Posterior cingulate gyrus (tissue), 11 donors: Measurements from ENCODE around the gene KIRREL2.
"Not testable (repeated sequence)": the region's sequence is repeated elsewhere in the genome, so short reads cannot be mapped to it uniquely, and the experiment has no call there.

Experiments
- DNase-seq, 10 donors: peaks; one replicate each; pipeline versions ENCODE4 v3.0.0 to v3.0.0-alpha.2; 2020 to 2021; ENCODE audit warnings: mixed read lengths in 3 of 10
- intact Hi-C: fragments of 100-400 bp; cut with DNase I; formaldehyde crosslinking; loops from one replicate; pipeline ENCODE4 v1.15.1; 2023

KIRREL2 gene

DNA sequence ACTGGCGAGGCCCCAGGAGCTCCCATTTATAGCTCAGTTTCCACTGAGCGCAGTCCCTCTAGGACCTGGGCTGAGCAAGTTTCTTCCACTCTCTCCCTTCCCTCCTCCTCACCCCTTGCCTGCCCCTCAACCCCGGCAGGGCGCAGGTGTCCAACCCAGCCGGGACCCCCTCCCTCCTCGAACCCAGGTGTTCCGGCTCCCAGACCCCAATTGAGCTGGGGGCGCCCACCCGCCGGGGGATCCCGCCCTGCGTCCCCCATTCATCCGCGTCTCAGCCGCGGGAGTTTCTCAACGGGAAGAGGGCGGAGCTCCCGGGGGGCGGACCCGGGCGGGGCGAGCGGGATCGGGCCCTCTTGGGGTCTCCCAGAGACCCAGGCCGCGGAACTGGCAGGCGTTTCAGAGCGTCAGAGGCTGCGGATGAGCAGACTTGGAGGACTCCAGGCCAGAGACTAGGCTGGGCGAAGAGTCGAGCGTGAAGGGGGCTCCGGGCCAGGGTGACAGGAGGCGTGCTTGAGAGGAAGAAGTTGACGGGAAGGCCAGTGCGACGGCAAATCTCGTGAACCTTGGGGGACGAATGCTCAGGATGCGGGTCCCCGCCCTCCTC lies at the start of gene KIRREL2:
KIRREL2 (plus strand) TSS at position 366 of the 604 bp plus-strand sequence; CDS start at position 575, 209 bp downstream.
- intact Hi-C loops, result no loop called here
- peak in 1 of 10 donors; percentile 75 for DNase-seq

DNA sequence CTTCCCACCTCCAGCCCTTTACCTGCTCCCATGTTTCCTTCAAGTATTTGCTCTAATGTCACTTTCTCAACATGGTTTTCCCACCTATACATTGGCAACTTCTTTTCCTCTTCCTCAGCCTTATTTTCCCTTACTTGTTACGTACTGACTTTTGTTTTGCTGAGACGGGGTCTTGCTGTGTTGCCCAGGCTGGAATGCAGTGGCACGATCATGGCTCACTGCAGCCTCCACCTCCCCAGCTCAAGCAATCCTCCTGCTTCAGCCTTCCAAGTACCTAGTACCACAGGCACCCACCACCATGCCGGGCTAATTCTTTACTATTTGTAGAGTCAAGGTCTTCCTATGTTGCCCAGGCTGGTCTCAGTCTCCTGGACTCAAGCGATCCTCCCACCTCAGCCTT lies 49.1 kb upstream of the KIRREL2 start:
- no peak for DNase-seq
- intact Hi-C loops, result no loop called here

DNA sequence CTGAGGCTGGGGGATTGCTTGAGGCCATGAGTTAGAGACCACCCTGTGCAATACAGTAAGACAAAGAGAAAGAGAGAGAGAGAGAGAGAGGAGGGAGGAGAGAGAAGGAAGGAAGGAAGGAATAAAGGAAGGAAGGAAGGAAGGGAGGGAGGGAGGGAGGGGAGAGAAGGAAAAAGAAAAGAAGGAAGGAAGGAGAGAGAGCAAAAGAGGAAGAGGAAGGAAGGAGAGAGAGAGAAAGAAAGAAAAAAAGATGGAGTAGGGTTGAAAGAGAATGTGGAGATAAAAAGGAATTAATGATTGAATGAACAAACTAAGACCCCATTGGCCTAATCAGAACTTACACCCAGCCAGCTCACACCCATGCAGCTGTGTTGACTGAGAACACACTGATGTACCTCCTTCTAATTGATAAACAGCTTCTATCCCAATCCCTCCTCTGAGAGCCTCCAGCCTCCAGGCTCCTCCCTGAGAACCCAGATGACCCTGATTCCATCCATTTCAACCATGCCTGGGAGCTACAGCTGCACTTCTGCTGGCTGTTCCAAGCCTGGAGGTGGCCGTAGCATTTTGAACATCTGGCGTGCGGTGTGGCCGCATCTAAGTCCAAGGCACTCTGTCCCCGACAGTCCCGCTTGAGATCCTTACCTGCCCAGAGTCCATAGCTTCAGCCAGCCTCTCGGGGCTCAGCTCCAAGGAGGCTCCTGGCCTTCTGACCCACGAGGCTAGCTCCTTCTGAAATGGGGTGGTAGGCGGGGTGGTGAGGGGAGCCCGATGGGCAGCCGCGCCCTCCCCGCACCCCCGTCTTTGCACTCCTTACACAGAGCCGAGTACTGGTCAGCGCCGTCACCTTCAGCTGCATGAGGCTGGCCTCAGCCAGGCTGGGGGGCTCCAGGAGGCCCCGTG lies 45.1 kb upstream of the KIRREL2 start:
- DNase-seq, result no peak
- intact Hi-C loops, result no loop called here

DNA sequence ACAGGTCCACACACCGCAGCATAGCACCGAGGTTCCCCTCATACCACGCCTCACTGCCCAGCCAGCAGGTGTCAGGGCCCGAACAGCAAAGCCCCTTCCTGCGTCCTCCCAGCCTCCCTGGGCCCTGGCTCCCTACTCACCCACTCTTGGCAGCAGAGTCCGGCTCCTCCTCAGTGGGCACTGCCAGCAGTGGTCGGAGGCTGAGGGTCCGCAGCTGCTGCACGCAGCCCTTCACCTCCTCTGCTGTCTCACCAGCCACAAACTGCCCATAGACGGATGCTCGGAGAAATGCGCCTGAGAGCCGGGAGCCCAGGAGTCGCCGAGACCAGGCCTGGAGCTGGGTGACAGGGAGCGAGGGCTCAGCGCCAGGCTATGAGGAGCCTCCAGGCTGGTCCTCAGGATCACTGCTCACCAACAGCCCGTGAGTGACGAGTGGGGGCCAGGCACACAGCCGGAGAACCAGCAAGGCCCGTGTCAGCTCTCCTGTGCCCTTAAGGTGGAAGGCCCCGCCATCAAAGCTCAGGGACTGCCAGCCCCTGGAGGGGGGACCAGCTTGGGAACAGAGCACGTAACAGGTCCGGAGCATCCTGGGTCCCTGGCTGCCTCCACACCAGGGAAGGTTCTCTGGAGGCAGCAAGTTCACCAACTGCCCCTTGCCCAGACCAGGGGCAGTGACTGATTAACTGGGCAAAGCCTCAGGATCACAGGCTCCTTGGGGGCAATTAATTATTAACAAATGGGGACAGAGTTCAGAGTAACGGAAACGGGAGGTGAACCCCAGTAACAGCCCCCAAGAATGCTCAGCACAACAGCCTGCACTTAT lies 44.3 kb upstream of the KIRREL2 start, which contains the start of gene PRODH2:
PRODH2 (minus strand) TSS at position 626 of the 823 bp plus-strand sequence; CDS start at position 586, 40 bp downstream.
- DNase-seq, result no peak
- intact Hi-C loops, result no loop called here

DNA sequence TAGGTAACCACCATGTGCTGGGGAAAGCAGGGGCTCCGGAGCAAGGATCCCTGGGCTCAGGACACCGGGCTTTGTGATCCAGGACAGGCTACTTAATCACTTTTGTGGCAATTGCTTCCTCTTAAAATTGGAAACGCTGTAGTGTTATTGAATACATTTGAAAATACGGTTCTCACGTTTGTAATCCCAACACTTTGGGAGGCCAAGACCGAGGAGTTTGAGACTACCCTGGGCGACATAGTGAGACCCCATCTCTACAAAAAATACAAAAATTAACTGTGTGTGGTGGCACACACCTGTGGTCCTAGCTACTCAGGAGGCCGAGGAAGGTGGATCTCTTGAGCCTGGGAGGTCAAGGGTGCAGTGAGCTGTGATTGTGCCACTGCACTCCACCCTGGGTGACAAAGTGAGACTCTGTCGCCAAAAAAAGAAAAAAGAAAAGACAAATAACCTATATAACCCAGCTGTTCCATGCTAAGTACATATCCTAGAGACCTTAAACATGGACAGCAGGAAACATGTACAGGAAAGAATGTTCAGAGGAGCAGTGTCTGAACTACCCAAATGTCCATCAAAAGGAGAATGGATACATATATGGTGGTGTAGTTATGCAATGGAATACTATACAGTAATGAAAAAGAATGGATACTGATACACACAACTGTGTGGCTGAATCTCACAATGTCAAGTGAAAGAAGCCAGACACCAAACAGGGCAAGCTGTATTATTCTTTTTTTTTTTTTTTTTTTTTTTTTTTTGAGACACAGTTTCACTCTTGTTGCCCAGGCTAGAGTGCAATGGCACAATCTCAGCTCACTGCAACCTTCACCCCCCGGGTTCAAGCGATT lies 43.4 kb upstream of the KIRREL2 start:
- intact Hi-C loops, result no loop called here
- DNase-seq, result no peak

DNA sequence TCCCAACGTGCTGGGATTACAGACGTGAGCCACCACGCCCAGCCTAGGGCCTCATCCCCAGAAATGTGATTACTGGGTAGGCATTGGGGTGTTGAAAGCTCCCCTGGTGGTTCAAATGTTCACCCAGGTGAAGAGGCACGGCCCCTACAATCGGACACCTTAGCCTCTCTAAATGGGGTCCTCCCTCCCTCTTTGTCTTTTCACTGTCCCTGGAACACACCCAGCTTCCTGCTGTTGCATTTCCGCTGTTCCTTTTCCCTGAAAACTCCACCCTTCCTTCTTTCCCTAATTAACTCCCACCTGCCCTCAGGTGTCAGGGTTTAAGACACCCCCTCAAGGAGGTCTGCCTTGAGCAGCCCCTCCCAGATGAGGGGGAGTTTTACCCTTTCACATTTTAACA lies 40.4 kb upstream of the KIRREL2 start:
- DNase-seq, result no peak
- intact Hi-C loops, result no loop called here

DNA sequence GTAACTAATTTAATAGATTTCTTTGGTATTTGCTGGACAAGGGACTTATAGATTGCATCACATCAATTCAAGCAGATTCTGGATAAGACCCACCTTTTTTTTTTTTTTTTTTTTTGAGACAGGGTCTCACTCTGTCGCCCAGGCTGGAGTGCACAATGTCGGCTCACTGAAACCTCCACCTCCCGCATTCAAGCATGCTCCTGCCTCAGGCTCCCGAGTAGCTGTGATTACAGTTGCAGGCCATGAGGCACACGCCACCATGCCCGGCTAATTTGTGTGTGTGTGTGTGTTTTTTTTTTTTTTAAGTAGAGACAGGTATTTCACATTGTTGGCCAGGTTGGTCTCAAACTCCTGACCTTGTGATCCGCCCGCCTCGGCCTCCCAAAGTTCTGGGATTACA lies 39.9 kb upstream of the KIRREL2 start:
- intact Hi-C loops, result no loop called here
- DNase-seq, result no peak

DNA sequence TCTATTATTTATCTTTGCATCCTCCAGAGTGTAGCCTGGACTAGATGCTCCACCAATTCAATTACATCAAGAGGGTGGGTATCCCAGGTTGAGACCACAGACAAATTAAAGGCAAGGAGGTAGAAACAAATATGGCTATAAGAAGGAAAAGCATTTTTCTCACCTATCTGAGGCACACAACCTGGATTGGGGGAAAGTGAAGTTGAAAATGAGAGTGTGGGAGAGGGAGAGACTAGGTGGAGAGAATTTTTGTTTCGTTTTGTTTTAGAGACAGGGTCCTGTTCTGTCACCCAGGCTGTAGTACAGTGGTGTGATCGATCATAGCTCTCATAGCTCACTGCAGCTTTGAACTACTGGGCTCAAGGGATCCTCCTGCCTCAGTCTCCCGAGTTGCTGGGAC lies 38.3 kb upstream of the KIRREL2 start:
- DNase-seq, result no peak
- intact Hi-C loops, result no loop called here

DNA sequence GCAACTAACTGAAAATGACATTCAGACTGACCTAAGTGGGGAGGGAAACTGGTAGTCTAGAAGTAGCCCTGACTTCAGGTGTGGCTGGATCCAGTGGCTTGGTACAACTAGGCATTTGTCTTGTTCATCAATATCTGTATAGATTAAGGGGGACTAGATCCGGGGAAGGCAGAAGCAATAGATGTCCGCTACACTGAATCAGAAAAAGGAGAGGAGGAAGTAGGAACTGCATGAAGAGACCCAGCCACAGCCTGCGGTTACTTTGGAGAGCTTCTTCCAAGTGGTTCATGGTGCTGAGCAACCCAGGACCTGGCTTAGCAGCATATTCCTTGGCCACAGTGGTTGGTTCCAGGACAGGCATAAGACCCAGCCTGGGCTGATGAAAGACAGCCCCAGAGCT lies 34.1 kb upstream of the KIRREL2 start:
- DNase-seq, result peak in 1 of 10 donors; percentile 15

DNA sequence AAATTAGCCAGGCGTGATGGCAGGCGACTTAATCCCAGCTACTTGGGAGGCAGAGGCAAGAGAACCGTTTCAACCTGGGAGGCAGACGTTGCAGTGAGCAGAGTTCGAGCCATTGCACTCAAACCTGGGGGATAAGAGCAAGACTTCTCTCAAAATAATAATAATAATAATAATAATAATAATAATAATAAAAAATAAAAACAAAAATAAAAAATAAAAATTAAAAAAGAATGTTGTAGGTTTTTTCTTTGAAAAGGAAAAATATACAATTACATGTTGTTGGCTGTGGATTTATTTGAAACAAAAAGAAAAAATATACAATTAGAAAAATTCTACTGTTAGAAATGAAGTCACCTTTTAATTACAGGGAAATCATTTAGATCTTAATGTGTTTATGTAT lies 32.6 kb upstream of the KIRREL2 start:
- no peak for DNase-seq
- intact Hi-C loops, result no loop called here

More for the DNA sequence above, 34.1 kb upstream of the KIRREL2 start:
- intact Hi-C loops, result no loop called here

DNA sequence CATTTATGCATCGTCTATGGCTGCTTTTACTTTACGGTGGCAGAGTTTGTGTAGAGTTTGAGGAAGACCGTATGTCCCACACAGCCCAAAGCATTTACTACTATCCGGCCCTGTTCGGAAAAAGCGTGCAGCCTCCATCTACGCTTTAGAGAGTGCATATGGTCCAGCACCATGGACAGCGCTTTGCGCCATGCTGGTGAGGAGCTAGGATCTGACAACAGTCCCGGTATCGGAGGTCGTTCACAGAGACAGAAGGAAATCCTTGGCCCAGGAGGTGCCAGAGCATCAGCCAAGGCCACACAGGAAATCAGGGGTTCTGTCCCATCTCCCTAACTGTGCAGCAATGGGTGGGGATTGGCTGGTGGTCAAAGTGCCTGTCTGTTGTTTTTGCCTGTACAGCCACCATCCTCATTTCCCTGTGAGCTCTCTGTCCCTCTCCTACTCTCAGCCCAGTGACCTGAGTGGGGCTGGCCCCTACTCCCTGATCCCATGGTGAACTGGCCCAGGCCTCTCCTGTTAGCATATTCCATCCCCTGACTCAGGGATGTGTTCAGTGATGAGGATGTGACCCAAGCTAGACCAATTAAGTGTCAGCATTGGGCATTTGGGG lies 27.9 kb upstream of the KIRREL2 start:
- intact Hi-C loops, result no loop called here
- peak in 5 of 10 donors; percentile 25 to 81 (median 60) for DNase-seq

DNA sequence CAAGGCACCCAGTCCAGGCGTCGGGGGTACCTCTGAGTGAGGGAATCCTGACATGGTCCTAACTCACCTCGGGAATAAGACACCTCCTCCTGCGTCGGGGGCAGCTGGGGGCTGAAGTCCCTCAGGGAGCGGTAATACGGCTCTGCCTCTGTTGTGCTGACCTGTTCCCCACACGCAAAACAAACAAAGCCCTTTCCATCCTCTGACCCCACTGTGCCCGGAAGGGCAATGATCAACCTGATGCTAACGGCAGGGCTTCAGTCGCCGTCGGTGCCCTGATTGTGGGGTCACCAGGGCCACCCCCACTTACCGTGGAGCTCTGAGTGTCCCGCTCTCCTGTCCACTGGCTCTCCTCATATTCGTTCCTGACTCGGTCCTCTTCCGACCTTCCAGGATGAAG lies 25.7 kb upstream of the KIRREL2 start:
- intact Hi-C loops, result no loop called here
- peak in 1 of 10 donors; percentile 9 for DNase-seq

DNA sequence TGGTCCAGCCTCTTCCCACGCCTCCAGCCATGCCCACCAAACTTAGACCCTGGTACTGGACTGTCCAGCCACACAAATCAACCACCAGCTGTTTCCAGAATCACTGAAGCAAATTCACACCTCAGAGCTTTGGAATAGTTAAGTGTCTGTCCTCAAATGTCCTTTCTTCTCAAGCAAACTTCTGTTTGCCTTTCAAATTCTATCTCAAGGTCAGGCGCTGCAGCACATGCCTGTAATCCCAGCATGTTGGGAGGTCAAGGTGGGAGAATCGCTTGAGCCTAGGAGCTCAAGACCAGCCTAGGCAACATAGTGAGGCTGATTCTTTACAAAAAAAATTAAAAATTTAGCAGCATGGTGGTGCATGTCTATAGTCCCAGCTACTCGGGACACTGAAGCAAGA lies 24.7 kb upstream of the KIRREL2 start:
- no peak for DNase-seq
- intact Hi-C loops, result no loop called here

DNA sequence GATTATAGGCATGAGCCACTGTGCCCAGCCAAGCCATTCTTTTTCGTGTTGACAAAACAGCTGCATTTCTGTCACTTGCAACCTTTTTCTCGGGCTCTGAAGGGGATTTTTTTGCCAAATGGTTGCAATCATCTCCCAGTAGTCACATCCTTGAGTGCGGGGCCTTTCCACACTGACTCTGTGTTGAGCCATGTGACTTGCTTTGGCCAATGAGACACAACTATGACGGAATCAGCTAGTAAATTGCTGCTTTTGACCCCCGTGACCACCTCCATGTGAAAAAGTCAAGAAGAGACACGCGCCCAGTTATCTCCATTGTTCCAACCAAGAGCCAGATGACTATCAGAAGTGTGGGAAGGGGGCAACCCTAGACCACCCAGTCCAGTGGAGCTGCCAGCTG lies 22.7 kb upstream of the KIRREL2 start:
- intact Hi-C loops, result no loop called here
- DNase-seq, result peak in 3 of 10 donors; percentile 2 to 4 (median 3)

DNA sequence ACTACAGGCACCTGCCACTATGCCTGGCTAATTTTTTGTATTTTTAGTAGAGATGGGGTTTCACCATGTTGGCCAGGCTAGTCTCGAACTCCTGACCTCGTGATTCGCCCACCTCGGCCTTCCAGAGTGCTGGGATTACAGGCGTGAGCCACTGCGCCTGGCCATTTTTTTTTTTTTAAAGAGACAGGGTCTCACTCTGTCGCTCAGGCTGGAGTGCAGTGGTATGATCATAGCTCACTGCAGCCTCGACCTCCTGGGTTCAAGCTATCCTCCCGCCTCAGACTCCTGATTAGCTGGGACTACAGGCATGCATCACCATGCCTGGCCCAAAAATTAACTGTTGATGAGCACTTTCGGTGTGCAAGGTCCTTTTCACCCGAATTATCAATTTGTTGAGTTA lies 20.6 kb upstream of the KIRREL2 start:
- intact Hi-C loops, result not testable (repeated sequence)
- DNase-seq, result peak in 3 of 10 donors; percentile 3 to 25 (median 15)

DNA sequence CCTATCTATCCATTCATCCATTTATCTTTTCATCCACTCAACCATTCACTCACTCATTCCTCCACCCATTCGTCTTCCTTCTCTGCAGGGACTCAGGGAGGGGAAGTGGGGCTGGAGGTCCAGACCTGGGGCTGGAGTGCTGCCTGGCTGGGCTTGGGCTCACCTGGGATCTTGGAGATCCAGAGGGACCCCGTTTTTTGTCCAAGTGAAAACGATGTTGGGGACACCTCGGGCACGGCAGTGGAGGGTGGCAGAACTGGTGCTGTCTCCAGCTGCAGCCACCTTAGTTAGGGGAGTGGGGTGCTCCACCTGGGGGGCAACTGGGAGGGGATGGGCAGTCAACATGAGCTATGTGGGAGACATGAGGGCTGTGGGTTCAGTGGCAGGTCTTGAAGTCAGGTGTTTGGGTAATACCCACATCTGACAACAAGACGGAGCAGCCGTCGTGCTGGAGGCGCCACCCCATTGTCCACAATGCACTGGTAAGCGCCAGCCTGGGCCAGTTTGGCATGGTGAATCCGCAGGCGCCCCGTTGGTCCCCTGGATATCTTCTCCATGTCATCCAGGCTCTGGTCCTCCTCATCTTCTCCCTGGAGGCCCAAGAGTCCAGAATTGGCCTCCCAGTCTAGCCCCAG lies 14.6 kb upstream of the KIRREL2 start:
- DNase-seq, result peak in 3 of 10 donors; percentile 25 to 73 (median 61)
- intact Hi-C loops, result no loop called here

DNA sequence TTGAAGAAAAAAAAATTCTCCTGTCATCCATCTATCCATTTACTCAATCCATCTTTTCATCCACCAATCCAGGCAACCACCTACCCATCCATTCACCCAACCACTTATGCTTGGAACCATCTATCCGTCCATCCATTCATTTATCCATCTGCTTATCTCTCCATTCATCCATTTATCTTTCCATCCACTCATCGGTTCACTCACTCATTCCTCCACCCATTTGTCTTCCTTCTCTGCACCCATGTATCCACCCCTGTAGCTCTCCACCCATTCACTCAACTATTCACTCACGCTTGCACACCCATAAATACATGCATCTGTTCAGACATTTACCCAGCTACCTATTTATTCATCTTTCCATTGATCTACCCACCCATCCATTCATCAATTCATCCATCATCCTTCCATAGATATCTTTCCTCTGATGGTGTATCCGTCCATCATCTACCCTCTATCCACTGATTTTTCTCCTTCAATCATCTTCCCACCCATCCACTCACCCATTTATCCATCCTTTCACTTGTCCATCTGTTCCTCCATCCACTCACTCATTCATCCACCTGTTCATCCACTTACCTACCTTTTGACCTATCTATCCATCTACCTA lies 13.9 kb upstream of the KIRREL2 start:
- intact Hi-C loops, result no loop called here
- DNase-seq, result no peak

DNA sequence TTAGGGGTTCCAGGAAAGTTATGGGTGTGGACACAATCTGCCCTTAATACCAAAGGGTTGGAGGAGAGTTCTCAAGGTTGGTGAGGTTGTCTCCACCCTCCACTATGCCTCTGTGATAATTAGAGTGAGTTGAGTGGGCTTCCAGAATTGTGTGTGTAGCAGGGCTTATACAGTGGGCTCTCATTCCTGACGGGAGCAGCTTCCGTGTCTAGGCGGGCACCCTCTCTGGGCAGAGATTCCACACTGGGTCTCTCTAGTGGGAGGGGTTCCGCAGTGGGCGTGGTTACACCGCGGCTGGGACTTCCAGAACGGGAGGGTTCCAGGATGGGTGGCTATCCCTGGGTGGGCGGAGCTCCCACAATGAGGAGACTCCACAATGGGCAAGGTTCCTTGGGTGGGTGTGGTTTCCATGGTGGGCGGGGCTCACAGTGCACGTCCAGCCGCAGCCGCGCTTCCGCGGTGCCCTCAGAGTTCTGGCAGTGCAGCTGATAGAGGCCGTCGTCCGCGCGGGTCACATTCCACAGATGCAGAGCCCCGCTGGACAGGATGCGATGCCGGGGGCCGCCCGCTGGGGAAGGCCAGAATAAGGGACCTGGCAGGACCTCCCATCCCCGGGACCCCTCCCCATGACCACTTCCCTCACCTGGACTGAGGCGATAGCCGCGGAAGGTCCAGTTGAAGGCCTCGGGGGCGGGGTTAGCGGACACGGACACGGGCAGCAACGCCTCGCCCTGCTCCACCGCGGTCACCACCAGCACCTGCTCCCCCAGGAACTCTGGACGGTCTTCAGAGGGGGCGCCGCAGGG lies 12.8 kb upstream of the KIRREL2 start:
- intact Hi-C loops, result no loop called here
- peak in 3 of 10 donors; percentile 44 to 77 (median 59) for DNase-seq
